ENCODE measurements around the gene MND1.

MND1 gene

GRCh38 chr4:153347117-153347516 lies 2.6 kb downstream of the MND1 start:
- no peak for DNase-seq

DNA sequence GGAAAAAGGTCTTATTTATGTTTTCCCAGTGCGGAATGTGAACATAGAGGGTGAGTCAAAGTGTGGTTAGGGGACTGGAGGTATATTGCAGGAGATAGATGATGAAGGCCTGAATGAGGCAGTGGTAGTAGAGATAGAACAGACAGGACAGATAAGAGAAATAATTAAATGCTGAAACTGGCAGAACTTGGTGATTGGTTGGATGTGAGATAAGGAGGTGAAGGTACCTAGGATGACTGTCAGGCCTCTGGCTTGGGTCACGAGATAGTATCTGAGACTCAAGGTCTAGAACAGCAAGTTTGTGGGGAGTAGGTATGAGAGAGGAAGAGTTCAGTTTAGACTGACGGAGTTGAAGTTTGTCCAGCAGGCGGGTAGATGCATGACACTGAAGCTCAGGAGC lies 3.5 kb downstream of the MND1 start:
- DNase-seq, result no peak

- no peak for DNase-seq
Observed at GRCh38 chr4:153349206-153349805, 4.8 kb downstream of the MND1 start.

- DNase-seq, result no peak
Observed at GRCh38 chr4:153362184-153362583, 17.7 kb downstream of the MND1 start.

GRCh38 chr4:153364061-153364460 lies 19.6 kb downstream of the MND1 start:
- no peak for DNase-seq

- DNase-seq, result no peak
Observed at GRCh38 chr4:153365003-153365402, 20.5 kb downstream of the MND1 start.

DNA sequence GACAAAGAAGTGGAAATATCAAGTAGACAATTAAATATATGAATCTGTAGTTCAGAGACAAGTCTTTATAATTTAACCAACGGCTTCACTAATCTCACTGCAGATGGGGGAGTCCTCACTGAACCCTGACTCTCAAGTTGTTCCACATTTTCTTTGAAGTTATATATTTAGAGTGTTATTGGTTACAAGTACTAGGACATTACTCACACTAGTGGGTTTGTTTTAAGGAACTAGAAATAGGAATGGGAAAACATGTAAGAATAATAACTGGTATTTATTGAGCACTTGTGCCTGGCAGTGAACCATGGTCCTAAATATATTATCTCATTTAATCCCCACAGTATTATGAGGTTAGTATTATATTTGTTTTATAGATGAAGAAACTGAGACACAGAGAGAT lies 22.0 kb downstream of the MND1 start:
- no peak for DNase-seq

- no peak for DNase-seq
Observed at GRCh38 chr4:153367092-153367491, 22.6 kb downstream of the MND1 start.

DNA sequence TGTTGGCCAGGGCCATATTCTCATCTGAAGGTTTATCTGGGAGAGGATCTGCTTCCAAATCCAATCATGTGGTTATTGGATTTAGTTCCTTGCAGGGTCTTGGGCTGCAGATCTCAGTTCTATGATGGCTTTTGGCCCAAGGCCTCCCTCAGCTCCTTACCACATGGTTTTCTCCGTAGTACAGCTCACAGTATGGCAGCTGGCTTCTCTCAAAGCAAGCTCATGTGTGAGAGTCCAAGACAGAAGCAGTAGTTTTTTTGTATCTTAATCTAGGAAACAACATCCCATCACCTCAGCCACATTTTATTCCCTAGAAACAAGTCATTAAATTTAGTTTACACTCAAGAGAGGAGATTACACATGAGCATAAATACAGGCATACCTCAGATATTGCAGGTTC lies 24.5 kb downstream of the MND1 start:
- DNase-seq, result no peak

GRCh38 chr4:153371701-153372234 lies 27.3 kb downstream of the MND1 start:
- no peak for DNase-seq

- no peak for DNase-seq
Observed at GRCh38 chr4:153372967-153373562, 28.6 kb downstream of the MND1 start.

DNA sequence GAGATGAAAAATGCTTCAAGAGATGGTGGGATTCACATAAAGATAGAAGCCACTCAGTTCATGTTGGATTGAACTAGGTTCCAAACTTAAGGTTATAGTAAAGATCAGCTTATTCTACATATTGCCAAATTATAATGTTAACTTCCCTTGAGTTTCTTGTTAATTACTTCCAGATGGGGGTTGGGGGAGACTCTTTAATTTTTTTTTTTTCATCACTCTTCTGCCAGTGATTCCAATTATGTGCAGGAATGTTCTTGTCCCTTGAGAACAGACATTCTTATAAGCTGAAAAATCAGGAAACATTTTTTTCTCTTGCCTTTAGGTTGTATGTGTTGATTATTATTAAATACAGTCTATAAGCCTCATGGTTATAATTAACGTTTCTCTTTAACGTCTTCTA lies 30.0 kb downstream of the MND1 start:
- no peak for DNase-seq

DNA sequence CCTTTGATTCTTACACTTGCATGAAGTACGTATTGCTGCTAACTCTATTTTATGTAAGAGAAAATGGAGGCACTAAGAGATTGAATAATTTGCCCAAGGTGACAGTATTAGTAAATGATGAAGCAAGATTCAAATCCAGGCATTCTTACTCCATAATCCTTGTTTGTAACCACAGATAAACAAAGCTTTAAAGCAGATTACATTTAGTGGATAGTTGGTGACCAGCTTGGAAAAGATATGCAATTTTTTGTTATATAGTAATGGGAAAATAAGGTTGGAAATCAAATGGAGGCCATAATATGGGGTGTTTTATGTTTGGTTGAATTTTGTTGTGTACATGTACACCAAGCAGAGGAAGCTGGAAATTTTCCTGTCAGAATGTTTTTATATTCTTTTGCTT lies 30.8 kb downstream of the MND1 start:
- no peak for DNase-seq

DNA sequence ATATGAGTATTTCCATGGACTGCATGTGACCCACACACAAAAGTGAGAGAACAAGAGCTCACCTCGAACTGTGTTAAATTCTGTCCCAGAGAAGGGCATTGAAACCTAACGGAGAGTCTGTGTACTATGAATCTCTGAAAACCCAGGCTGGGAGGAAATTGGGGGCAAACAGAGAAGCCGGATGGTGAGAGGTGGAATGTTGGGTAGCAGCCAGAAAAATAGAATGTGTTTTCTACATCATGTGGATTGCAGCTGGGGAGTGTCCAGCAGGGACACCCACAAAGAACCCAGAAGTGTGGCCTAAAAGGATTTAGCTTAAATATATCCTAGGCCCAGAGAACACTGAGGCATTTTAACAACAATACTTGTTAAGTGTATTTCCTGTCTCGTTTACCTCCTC lies 38.6 kb downstream of the MND1 start:
- no peak for DNase-seq

- DNase-seq, result no peak
Observed at GRCh38 chr4:153384160-153384559, 39.7 kb downstream of the MND1 start.

GRCh38 chr4:153385784-153386183 lies 41.3 kb downstream of the MND1 start:
- no peak for DNase-seq

DNA sequence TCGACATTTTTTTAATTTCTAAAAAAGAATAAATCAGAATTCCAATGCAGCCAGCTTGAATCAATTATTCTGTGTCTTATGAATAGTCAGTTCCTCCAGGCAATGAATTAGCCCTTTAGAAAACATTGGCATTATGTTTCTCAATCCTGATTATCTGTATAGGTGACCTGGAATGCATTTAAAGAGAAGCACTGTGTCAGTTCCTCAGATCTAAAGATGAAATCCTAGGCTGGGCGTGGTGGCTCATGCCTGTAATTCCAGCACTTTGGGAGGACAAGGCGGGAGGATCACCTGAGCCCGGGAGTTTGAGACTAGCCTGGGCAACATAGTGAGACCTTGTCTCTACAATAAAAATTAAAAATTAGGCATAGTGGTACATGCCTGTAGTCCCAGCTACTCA lies 43.5 kb downstream of the MND1 start:
- no peak for DNase-seq

- no peak for DNase-seq
Observed at GRCh38 chr4:153393397-153393796, 48.9 kb downstream of the MND1 start.

- no peak for DNase-seq
Observed at GRCh38 chr4:153394945-153395344, 50.5 kb downstream of the MND1 start.

- no peak for DNase-seq
Observed at GRCh38 chr4:153398713-153399112, 54.2 kb downstream of the MND1 start.

DNA sequence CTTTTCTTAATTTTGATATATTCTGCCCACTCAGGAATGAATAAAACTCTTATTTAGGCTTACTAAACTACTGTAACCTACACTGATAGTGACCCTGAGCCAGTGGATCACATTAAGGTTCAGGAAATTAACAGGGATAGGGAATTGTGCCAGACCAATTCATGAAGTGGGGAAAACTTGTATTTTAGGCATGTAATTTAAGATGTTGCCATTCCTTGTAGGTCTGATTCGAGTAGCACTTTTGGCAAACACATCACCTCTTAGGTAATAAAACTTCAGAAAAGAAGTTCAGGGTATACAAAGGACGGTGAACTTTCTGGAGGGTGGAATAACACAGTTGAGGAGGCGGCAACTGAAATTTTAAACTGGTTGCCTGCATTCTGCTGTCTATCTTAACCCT lies 54.9 kb downstream of the MND1 start:
- DNase-seq, result no peak

DNA sequence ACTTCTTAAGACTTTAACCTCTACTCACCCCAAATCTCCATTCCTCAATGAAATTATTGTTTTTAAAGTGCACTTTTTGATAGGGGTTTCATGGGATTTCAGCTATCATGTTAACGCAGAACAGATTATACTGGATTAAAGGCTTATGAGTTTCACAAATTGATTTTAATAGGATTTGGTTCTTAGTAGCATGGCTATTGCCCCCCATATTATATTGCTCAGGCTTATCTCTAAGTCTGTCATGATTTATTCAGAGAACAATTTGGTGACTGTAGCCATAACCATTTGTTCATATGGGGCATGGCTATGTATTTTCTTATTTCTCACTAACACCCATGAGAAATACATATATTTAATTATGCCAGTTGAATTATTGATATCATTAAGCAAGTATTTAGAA lies 57.0 kb downstream of the MND1 start:
- no peak for DNase-seq

GRCh38 chr4:153402366-153402765 lies 57.9 kb downstream of the MND1 start:
- DNase-seq, result no peak

DNA sequence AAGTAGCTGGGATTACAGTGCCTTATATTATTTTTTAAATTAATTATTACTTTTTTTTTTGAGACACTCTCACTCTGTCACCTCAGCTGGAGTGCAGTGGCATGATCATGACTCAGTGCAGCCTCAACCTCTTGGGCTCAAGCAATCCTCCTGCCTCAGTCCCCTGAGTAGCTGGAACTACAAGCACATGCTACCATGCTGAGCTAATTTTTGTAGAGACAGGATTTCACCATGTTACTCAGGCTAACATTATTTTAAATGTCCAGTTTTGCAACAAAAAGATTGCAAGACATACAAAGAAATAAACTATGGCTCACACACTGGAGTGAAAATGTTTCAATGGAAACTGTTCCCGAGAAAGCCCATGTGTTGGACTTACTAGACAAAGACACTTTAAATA lies 59.2 kb downstream of the MND1 start:
- no peak for DNase-seq

DNA sequence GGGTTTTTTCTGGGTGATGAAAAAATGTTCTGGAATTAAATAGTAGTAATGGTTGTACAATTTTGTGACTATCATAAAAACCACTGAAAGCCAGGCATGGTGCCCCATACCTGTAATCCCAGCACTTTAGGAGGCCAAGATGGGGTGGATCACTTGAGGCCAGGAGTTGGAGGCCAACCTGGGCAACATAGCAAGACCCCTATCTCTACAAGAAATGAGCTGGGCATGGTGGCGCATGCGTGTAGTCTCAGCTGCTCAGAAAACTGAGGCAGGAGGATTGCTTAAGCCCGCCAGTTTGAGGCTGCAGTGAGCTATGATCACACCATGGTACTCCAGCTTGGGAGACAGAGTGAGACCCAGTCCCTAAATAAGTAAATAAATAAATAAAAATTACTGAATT lies 63.4 kb downstream of the MND1 start:
- DNase-seq, result no peak
